Activated B cell treated with CpG ODN at 0.5 μM for 24 hours (primary cell): ENCODE results near the gene NAA80. TPM values are rescaled to one million over a fixed set of nuclear protein-coding genes. Genes with fewer than 3 reads are reported as not detected.
A peak's percentile ranks its signal among the peaks of the same experiment; 100 is the strongest.

Source experiments
- ATAC-seq: fragments of 200-7000 bp; cut with Tn5 transposase; one replicate; pipeline ENCODE4 v1.10.0; 2021; ENCODE audit warnings: low read depth, mild to moderate bottlenecking, moderate library complexity
- CTCF ChIA-PET: fragments of 350-600 bp; sonication (Branson Sonifier 250); formaldehyde crosslinking; loops from one replicate; lab custom pipeline; 2021; ENCODE audit warnings: antibody characterized with exemption; lab: Charles Lee
- POLR2A ChIA-PET: fragments of 350-600 bp; sonication (Branson Sonifier 250); formaldehyde crosslinking; loops from one replicate; lab custom pipeline; 2021; ENCODE audit warnings: antibody characterized with exemption; lab: Charles Lee
- DNase-seq: peaks from one replicate; pipeline ENCODE4 v3.0.0; 2022
- H3K27ac Mint-ChIP-seq: one replicate; pipeline ENCODE4 v1.8.0; 2020; ENCODE audit warnings: mixed read lengths
- H3K27me3 Mint-ChIP-seq: one replicate; pipeline ENCODE4 v1.8.0; 2021; ENCODE audit warnings: mixed read lengths
- H3K36me3 Mint-ChIP-seq: one replicate; pipeline ENCODE4 v1.8.0; 2021; ENCODE audit warnings: low read depth, mixed read lengths
- H3K4me1 Mint-ChIP-seq: one replicate; pipeline ENCODE4 v1.8.0; 2021; ENCODE audit warnings: mixed read lengths
- H3K4me3 Mint-ChIP-seq: one replicate; pipeline ENCODE4 v1.8.0; 2020; ENCODE audit warnings: mild to moderate bottlenecking, mixed read lengths
- H3K9me3 Mint-ChIP-seq: one replicate; pipeline ENCODE4 v1.8.0; 2020; ENCODE audit warnings: mixed read lengths
- CTCF ChIP-seq: fragments of 200-600 bp; IDR thresholded peaks from one replicate; pipeline ENCODE4 v1.8.0; 2022; ENCODE audit warnings: antibody characterized with exemption, mild to moderate bottlenecking
- intact Hi-C: fragments of 100-400 bp; cut with micrococcal nuclease; formaldehyde crosslinking; loops from one replicate; pipeline ENCODE4 v1.15.1; 2024
- total RNA-seq: library from RNA; stranded (reverse); gene quantifications from 2 replicates; pipeline ENCODE4 v1.2.3, GENCODE V29; 2022

NAA80 gene
- total RNA-seq, 1 donor from 2014 or later = 24.8 TPM

DNA sequence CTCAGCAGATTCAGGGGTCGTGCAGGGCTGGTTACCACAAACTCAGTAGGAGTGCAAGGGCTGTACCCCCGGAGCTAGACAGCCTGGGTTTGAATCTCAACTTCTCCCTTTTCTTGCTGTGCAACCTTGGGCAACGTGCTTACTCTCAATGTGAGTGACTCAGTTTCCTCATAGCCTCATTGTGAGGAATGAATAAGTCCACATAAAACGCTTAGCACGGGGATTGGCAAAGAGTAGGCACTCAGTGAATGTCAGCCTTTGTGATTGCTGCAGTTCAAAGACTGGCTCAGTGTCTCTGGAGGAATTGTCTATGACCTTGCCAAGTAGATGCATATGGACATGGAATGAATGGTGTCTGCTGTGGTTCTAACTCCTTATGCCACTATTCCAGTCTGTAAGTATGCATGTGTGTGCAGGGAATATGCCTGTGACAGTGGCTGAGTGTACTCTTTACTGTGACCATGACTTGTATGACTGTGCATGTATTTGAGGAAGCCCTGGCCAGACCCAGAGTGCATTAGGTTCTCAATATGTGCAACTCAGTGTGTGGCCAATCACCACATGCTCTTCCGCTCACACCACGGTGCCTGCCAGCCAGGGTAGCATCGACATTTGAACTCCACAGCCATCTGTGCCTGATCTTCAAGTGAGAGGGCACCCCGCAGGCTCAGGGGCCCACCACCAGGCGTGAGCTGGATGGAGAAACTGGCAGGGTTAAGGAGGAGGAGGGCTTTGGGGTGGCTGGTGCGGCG is 900 bp upstream of the NAA80 start:
- H3K27me3 Mint-ChIP-seq = no peaks in the 10 kb centered on the region
- TF ChIP-seq CTCF = no peak
- ChIA-PET CTCF (interaction anchor here (0.9 to 1.8 kb wide), 5 partner anchors 14 to 106 kb away, joined by 3 to 9 read pairs (median 5); partner anchors contain the start of gene HYAL2), POLR2A (interaction anchor here (0.6 to 3.4 kb wide), 16 partner anchors 17 to 1207 kb away, joined by 3 to 62 read pairs (median 6); partner anchors contain the start of genes CYB561D2, DAG1, GNAI2 and HEMK1)
- ATAC-seq = no peak
- H3K9me3 Mint-ChIP-seq = no peaks in the 10 kb centered on the region
- peak overlapping the region; percentile 98 for H3K4me3 Mint-ChIP-seq
- intact Hi-C loops = loop anchor here (1.0 to 10.0 kb wide), 10 partner anchors 21 to 1275 kb away; partner anchors contain the start of genes APEH, HEMK1, IMPDH2 and INKA1
- H3K27ac Mint-ChIP-seq = peak overlapping the region; percentile 98
- H3K36me3 Mint-ChIP-seq = peaks cover 6% of the 10 kb centered on the region
- no peak for DNase-seq
- peaks cover 34% of the 10 kb centered on the region for H3K4me1 Mint-ChIP-seq

- Mint-ChIP-seq H3K27me3 (no peaks in the 10 kb centered on the region), H3K4me1 (peaks cover 30% of the 10 kb centered on the region), H3K4me3 (peak overlapping the region; percentile 98), H3K27ac (peak overlapping the region; percentile 98), H3K36me3 (peaks cover 6% of the 10 kb centered on the region), H3K9me3 (no peaks in the 10 kb centered on the region)
- intact Hi-C loops = loop anchor here (1.0 to 10.0 kb wide), 10 partner anchors 22 to 1275 kb away; partner anchors contain the start of genes APEH, HEMK1, IMPDH2 and INKA1
- TF ChIP-seq CTCF = no peak
- ATAC-seq (no peak), DNase-seq (no peak)
- POLR2A ChIA-PET = interaction anchor here (0.6 to 3.4 kb wide), 19 partner anchors 14 to 1206 kb away, joined by 3 to 62 read pairs (median 4); partner anchors contain the start of genes CISH, CYB561D2, DAG1 and GNAI2
- CTCF ChIA-PET = interaction anchor here (0.6 to 1.8 kb wide), 8 partner anchors 15 to 105 kb away, joined by 3 to 9 read pairs (median 4); partner anchors contain the start of gene HYAL2
Measured at GRCh38 chr3:50299638-50299928, 378 bp upstream of the NAA80 start.

DNA sequence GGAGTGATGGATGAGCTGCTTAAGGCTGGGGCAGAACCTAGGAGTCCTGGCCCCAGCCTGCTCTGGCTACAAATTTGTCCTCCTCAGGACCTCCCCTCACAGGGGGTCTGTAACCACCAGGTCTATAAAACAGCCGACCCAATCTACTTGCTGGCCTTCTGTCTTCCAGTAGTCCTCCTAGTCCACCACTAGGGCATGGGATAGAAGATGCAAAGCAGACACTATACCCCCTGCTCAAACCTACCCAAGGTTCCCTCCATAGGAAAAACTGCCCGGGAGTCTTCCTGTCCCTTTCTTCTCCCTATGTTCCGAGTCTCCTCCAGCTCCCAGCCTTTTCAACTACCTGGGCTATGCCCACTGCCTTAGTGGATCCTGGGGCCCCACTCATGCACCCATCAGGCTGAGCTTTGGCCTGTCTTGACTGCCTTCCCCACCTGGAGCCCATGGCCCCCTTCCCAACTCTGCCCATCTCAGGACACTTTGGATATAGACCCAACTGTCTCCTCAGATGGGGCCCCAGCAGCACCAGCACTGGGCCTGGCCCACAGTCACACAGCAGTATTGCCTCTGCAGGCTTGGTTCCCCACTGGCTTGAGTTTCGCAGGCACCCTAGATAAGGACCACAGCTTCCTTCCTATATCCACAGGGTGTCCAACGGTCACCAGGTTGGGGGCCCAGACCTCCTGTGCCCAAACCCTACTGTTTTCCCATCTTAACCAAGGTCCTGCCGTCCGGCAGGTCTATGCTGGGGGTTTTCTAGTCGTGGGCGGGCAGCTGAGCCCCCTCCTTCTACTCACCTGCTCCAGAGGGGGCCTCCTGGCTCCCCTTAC is 1.1 kb downstream of the NAA80 start:
- Mint-ChIP-seq H3K27ac (peak overlapping the region; percentile 98), H3K4me1 (peaks cover 30% of the 10 kb centered on the region), H3K4me3 (peak overlapping the region; percentile 98), H3K27me3 (no peaks in the 10 kb centered on the region), H3K36me3 (peaks cover 6% of the 10 kb centered on the region), H3K9me3 (no peaks in the 10 kb centered on the region)
- intact Hi-C loops = loop anchor here (2.0 to 10.0 kb wide), 5 partner anchors 71 to 1273 kb away; partner anchors contain the start of genes APEH, HEMK1, IMPDH2 and INKA1
- TF ChIP-seq CTCF = no peak
- no peak for DNase-seq
- ChIA-PET POLR2A (interaction anchor here (0.9 to 3.4 kb wide), 10 partner anchors 15 to 828 kb away, joined by 3 to 62 read pairs (median 8); partner anchors contain the start of genes CISH, CYB561D2, DAG1 and HYAL2), CTCF (interaction anchor here (0.6 to 1.8 kb wide), 4 partner anchors 21 to 71 kb away, joined by 3 to 9 read pairs (median 4); partner anchors contain the start of gene HYAL2)
- no peak for ATAC-seq

DNA sequence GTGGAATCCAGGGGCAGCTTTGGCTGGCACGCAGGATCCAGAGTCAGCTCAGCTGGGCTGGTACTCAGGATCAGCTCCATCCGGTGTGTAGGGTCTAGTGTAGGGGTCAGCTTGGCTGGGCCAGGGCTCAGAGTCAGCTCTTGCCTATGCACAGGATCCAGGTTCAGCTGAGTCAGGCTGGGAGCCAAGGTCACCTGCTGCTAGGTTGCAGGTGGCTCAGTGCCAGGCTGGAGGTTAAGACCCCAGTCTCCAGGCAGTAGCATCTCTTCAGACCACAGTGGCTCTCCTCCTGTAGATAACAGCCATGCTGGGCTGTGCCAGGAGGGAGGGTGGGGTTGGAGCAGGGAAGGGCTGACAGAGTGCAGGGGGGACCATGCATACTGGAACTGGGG is 1.8 kb downstream of the NAA80 start:
- Mint-ChIP-seq H3K27me3 (no peaks in the 10 kb centered on the region), H3K4me3 (peak overlapping the region; percentile 98), H3K27ac (no peak overlapping the region), H3K4me1 (peaks cover 37% of the 10 kb centered on the region), H3K36me3 (peaks cover 8% of the 10 kb centered on the region), H3K9me3 (no peaks in the 10 kb centered on the region)
- no peak for DNase-seq
- POLR2A ChIA-PET = interaction anchor here (1.6 to 3.4 kb wide), 2 partner anchors 24 to 31 kb away, joined by 5 to 20 read pairs; partner anchors contain the start of genes HYAL2 and TUSC2
- intact Hi-C loops = loop anchor here (5.0 to 10.0 kb wide), 3 partner anchors 493 to 1273 kb away; partner anchors contain the start of genes APEH, IMPDH2, INKA1 and NDUFAF3
- no peak for ATAC-seq
- TF ChIP-seq CTCF = no peak
- CTCF ChIA-PET = no interaction called here
